NT2/D1 (cell line): Measurements from ENCODE around the gene CPNE9.

Experiments used
- YY1 ChIP-seq: IDR thresholded peaks from 2 replicates; pipeline ENCODE4 v1.6.1; 2011; ENCODE audit not compliant: insufficient read length, insufficient read depth
- ZNF274 ChIP-seq: IDR thresholded peaks from 2 replicates; pipeline ENCODE4 v1.6.1; 2011; ENCODE audit warnings: mild to moderate bottlenecking, low read depth, low read length

GRCh38 chr3:9669277-9669676 lies 34.4 kb upstream of the CPNE9 start:
- TF ChIP-seq ZNF274 (no peak), YY1 (no peak)
